Stimulated activated CD4-positive, alpha-beta T cell treated with anti-CD3 and anti-CD28 coated beads, Interleukin-15, amount 100 ng/mL, for 48 hours (primary cell): ENCODE data around the gene TENT5C.

Experiments used
- DNase-seq, 2 donors: peaks; one replicate each; pipeline ENCODE4 v3.0.0-alpha.2; 2020; ENCODE audit warnings: low read depth in 2 of 2

TENT5C gene

DNA sequence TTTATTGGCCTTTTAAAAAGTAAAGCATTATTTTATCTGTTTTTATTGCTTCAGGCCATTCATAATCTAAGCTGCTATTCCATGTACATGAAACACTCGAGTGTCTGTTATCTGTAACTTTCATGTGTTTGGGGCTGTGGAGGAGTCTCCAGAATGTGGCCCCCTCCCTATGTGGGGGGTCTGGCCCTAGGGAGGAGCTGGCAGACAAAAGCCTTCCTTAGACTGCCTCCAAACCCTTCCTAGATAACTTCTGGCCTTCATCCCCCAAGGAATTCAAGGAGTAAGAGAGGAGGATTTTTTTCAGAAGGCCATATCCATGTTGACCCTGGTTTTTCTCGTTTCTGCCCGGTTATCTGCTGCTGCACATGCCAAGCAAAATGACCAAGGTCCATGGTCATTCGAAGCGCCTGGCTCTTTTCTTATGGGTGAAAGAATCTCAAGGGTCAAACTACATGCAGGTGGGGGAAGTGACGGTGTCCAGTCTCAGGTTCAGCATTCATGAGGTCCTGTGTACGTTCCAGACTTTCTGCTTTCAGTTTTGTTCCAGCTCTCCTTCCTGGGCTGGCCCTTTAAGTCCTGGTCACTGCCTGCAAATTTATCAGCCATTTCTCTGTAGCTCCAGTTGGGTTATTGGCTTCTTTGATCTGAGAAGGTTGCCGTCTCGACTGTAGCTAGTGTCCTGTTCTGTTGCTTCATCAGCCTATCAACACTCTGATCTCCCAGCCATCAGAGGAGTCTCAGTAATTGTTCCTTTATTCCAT is 8.3 kb downstream of the TENT5C start:
- DNase-seq, result no peak

DNA sequence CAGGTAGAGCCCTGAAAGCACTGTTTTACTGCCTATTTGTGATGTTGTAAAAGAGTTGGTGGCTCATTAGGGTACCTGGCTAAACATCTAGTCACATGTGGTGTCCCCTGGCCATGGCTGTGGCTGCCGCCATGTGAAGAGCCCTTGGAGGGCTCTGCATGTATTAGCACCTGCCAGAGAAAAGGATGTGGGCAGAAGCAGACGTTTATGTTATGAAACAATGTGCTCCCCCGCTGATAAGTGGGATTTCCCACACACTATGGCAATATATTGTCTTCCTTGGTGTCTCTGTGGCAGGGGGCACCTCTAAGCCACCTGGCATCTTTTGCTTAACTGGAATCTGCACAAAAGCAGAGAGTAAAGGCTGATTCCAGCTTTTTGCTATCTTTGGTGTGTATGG is 9.6 kb downstream of the TENT5C start:
- no peak for DNase-seq

DNA sequence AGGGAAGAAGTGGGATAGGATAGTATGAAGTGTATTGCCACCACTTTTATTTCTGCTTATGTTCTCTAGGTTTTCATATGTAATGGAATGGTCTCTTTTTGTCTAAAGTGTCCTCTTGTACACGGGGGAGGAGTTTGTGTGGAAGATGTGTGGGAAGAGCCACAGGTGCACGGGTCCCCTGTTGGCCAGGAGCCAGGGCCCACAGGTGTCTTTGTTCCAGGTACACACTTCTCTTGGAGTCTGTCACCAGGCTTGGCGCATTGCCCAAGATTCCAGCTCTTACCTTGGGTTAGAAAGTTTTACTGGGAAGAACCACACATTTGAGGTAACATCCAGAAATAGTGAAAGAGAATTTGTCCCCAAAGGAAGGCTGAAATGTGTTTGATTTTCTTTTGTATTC is 10.5 kb downstream of the TENT5C start:
- no peak for DNase-seq

DNA sequence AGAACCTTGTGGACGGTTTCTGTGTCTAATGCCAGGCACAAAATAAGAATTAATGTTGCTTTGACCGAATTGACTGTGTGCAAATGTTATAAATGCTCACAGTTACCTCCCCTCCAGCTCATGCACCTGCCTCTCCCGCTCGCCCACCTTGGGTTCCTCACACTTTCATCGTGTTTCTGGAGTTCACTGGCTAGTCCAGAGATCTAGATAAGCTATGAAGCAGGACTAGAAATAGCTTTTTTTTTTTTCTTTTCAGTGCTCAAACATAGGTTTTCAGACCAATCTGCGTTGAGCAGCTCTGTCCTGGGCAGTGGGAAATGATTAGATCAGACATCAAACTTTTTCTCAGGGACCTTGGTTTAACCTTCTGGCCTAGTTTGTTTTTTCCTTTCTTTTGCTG is 11.1 kb downstream of the TENT5C start:
- DNase-seq, result no peak

DNA sequence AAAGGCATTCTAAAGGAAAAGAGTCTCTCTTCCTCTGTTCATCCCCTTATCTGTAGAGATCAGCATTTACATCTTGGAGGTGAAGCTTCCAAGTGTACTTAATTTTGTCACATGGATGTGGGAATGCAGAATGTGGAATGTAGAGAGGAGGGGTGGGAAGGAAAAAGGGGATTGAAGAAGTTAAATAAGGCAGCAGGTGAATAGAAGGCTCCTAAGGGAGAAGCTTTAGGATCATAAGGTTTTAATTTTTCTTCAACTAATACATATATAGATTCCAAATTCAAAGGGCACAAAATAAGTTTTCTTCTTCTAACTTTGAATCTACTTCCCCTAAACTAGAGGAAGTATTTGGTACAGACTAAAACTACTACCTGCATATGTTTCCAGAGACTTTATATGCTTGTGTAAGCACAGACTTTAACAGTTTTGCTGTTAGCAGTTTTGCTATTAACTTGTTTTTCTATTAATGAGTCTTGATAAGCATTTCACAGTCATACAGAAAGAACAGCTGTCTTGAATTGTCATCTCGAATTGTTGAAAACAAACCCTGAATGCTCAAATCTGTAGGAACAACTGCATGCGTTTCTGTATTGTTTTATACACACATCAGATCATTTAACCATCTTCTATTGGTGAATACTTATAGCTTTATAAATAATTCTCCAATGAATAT is 12.7 kb downstream of the TENT5C start:
- DNase-seq, result no peak

DNA sequence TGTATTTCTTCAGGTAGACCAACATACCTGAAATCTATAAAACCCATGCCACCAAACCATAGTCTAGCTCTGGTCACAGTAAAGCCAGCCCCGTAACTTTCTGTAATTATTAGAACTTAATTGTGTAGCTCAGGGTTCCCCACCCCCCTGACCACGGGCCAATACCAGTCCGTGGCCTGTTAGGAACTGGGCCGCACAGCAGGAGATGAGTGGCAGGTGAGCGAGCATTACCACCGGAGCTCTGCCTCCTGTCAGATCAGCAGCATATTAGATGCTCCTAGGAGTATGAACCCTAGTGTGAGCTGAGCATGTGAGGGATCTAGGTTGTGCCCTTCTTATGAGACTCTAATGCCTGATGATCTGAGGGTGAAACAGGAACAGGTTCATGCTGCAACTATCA is 14.6 kb downstream of the TENT5C start:
- no peak for DNase-seq

DNA sequence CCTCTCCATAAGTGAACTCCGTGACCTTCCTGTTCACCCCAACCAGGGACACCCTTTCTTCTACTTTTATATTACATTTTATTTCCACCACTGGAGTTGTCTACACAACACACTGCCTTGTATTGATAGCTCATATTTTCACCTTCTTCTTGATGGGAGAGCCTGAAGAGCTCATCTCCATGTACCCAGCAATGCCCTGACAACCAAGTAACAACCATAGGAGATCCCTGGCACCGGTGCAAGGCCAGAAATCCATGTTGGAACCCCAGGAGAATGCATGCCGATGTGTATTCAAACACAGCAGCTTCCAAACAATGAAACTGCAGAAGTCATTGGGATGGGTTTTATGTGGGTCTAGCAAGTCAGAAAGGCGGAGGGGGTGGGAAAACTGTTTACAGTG is 15.5 kb downstream of the TENT5C start:
- DNase-seq, result no peak

DNA sequence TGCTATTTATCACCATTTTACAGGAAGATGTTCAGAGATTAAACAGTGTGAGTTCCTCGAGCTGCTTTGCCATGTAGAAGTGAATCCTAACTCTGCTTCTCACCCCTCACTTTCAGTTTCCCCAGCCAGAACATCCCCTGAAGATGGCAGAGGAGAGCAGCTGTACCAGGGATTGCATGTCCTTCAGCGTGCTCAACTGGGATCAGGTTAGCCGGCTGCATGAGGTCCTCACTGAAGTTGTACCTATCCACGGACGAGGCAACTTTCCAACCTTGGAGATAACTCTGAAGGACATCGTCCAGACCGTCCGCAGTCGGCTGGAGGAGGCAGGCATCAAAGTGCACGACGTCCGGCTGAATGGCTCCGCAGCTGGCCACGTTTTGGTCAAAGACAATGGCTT is 16.9 kb downstream of the TENT5C start:
- no peak for DNase-seq

DNA sequence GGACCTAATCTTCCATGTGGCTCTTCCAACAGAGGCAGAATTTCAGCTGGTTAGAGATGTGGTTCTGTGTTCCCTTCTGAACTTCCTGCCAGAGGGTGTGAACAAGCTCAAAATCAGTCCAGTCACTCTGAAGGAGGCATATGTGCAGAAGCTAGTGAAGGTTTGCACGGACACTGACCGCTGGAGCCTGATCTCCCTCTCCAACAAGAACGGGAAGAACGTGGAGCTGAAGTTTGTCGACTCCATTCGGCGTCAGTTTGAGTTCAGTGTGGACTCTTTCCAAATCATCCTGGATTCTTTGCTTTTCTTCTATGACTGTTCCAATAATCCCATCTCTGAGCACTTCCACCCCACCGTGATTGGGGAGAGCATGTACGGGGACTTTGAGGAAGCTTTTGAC is 17.3 kb downstream of the TENT5C start:
- no peak for DNase-seq

DNA sequence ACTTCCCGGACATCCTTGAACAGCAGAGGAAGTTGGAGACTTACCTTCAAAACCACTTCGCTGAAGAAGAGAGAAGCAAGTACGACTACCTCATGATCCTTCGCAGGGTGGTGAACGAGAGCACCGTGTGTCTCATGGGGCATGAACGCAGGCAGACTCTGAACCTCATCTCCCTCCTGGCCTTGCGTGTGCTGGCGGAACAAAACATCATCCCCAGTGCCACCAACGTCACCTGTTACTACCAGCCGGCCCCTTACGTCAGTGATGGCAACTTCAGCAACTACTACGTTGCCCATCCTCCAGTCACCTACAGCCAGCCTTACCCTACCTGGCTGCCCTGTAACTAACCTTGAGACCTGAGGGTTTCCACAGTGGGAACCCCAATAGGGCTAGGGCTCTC is 17.9 kb downstream of the TENT5C start:
- DNase-seq, result no peak

DNA sequence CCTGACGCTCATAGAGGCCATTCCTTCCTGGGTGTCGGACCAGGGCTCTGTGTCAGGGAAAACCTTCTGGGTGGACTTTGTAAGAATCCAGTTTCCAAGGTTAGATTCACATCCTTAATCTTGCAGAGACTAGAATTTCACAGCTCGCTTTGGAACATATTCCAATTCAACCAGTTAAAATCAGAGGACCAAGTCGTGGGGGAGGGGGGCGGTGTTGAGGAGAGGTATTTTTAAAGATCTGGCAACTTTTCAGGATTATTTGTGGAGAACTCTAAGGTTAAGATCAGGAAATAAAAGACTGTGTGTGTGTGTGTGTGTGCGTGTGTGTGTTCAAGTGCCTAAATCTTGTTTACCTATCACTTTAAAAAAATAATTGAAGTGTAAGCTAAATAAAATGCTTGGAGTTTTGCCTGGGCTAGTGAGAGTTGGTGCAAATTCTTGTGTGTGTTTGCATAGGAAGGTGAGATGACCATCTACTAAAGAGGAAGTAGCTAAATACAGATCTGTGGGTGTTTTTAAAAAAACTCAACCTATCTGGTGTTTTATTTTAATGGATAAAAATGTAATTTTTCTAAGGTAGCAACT is 21.8 kb downstream of the TENT5C start:
- no peak for DNase-seq

DNA sequence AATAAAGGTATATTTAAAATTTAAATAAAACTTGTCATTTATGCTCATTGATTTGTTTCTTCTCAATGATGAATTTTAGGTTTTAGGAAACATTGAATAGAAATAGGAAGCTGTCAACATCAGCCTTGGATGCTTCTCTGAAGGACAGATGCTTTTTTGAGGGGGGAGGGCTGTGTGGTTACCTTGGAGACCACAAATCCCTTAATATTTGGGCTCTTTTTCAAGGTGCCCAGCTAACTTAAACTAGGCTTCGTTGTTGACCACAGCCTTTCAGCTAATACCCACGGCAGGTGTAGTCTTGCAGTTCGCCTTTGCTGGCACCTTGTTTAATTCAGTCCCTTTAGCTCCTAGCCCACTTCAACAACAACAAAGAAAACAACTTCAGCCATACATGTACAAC is 22.5 kb downstream of the TENT5C start:
- no peak for DNase-seq

DNA sequence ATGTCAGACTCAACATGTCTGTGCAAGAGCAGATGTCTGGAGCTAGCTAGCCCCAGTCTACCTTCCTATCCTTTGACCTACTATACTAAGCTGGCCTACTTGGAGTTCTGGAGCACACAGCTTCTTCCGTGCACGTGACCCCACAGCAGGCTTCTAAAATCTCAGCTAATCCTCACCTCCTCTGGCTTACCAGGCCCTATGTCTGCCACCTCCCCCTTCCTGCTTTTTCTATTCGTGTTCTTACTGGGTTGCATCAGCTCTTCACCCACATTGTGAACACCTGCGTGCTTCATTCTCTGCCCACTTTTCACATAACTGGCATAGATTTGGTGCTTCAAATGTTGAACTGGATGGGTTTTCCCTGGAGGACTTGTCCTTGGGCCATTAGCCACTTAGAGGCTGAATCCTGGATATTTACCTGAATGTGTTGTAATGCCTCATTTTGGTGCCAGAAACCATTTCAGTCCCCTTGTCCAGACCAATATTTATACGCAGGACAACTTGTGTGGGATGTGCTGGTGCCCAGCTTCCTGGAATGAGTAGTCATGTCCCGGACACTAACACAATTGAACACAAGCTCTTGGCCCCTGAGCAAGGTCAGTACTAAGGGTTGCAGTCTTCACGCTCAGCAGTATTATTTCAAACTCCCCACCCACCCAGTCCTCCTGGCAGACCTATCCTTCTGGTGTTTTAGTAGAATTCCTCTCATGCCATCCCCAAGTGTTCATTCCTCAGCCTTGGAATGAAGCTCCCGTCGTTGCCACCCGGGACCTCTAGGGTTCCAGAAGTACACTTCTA is 24.0 kb downstream of the TENT5C start:
- DNase-seq, result no peak

DNA sequence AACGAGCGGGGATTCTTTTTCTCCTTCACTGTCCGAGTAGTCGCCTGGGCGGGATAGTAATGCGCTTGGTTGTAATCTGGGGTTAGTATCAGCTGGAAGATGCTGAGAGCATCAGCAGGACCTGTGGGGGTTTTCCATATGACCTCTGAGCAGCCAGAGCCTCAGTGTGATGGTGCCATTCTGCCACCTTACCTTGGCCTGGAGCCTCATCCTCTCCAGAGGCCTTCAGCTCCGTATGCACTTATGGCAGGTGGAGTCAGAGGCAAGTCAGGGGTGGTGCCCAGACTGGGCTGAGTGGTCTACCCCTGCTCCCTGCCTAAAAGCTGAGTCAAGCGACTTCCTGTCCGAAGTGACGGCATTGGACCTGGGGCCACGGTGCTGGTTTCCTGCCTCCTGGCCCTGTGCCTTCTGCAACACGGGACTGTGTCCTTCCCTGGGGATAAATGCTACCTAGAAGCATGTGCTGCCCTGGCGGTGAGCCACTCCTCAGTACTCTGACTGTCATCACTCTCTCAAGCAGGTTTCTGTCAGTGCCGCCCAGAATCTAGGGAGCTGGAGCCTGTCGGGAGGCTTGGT is 24.7 kb downstream of the TENT5C start:
- no peak for DNase-seq

DNA sequence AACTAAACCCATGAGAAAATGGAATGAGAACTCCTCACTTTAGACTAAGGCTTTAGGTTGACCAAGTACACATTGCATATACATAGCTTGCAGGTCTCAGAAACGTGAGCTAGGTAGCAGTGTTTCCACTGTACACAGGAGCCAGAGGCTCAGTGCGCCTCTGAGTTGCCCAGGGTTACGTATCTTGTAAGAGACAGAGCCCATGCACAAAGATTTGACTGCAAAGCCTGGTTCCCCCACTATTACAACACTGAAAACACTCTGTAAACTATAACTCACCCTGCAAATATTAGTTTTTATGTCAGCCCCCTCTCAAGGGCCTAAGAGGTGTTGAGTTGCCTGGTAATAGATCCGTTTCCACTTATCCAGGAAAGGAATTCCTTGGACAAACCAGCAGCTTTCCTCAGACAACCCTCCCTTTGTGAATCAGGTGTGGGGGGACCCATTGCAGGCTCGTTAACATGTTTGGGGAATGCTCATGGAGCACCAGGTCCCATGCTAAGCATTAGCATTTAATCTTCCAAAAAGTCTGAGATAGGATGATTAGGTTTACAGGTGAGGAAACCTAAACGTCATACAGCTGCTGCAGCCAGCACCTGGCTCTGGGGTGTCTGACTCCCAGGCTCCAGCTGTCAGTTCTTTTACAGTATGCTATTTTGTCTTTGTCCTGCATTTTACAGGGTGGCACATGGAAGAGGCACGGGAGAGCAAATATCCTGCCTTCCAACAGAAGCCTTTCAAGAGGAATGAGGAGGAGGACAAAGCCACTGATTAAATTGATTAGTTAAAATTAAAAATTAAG is 25.7 kb downstream of the TENT5C start:
- no peak for DNase-seq

DNA sequence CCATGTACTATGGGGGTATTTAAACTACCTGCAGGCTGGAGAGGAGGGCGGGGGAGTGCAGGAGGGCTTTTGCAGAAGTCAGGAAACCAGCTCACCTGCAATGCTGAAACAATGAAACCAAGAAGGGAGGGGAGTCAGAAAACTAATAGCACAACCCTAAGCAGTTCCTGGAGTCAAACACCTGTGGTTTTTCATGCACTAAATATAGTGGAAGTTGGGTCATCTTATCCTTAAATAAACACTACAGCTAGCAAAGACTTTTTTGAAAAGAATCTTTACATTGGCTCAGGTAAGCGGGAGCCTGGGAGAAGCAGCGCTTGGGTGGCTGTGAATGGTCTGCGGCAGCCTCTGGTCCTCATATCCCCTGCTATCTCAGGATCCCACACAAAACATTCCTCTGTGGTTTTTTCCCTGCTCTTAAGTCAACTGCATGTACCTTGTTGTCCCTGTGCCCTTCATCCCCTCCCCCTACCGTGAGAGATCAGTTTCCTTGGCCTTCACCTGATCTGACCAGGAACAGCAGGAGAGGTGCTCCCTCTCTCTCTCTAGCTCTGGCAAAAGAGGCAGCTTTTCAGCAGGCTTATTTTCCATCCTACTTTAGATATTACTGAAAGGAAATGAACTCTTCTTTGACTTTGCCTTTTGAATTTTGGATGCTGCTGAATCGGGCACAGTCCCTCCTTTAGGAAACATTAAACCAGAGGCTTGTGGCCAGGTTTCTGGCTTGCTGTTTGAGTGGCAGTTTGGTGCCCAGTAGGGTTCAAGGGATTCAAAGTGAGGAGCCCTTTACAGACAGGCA is 26.6 kb downstream of the TENT5C start:
- DNase-seq, result no peak

DNA sequence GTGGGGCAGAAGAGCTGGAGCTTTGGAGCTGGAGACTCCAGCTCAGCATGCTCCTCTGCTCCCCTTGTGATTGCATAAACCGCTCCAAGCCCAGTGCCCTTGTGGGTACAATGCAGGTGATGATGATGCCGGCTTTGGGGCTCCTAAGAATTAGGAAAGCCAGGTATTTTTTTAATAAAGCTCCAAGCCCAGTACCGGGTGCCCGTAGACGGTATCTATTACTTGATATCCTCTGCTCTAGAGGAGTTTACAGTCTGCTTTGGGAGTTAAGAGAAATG is 27.2 kb downstream of the TENT5C start:
- no peak for DNase-seq

DNA sequence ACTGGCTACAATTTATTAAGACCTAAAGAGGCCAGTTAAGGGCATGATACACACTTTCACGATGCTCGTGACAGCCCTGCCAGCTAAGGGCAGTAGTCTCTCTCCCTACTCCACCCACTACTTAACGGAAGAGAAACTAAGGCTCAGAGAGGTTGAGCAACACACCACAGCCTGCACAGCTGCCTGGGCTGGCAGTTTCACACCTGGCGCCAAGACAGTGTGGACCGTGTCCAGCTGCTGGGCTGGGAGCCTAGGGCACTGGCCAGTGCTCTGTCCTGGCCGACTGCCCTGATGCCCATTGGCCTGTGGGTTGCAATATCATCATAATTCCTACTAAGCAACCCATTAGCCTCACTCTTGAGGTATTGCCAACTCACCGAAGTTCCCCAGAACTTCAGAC is 27.6 kb downstream of the TENT5C start:
- no peak for DNase-seq

DNA sequence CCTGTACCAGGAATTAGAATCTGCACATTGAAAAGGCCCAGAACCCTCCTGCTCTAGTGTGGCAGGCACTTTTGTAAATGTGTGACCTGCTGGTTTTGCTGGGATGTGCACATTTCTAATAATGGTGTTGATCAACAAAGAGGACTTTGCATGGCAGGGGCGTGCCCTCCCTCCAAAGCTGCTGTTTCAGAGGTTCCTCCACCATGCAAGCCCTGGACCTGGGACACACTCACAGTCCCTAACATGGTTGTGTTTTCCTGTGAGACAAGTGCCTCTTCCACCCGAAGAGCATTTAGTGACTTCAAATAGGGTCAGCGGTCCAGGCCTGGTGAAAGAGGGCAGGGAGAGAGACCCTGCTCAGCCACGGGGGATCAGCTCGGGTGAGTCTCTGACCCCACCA is 28.1 kb downstream of the TENT5C start:
- no peak for DNase-seq

DNA sequence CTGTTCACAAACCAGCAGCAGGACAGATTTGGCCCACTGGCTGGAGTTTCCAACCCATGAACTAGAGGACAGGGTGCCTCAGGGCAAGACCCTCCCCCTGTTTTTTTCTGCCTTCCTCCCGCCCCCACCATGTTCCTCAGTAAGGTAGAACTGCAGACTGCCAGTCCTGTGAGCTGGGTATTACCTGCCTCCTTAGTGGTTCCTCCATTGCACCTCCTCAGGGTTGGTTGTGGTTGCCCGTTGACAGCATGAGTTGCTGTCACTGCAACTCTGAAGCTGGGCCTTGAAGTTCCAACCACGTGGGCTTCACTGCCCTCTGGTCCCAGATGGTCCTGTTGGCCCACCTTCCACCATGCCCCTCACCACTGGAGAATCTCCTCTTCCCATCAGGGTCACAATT is 28.8 kb downstream of the TENT5C start:
- DNase-seq, result no peak

DNA sequence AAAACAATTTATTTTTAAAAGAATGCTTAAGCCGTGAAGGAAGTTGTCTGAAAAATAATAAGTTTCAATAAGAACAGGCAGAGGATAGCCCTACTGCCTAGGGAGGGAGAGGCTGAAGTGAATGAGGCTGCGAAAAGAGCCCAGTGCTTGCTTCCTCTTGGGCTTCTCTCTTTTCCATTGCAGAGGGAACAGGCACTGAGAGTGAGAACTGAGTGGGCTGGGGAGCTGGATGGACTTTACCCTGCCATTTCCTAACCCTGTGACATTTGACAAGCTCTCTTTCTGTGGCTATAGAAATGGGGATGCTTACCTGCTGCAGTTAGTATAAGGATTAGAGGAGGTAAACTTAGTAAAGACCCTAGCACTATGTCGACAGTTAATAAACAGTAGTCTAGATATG is 30.0 kb downstream of the TENT5C start:
- DNase-seq, result no peak
